GM12892 (cell line): ENCODE data around the gene SLC23A1.
"Not testable (repeated sequence)": the region's sequence is repeated elsewhere in the genome, so short reads cannot be mapped to it uniquely, and the experiment has no call there.

Experiments used
- DNase-seq: peaks from one replicate; pipeline ENCODE4 v3.0.0; 2011; ENCODE audit not compliant: insufficient read length
- FAIRE-seq: peaks from 2 replicates; lab custom pipeline; 2011; peaks lifted over from hg19 to GRCh38; lab: Jason Lieb, UNC
- POLR2A ChIP-seq: IDR thresholded peaks from 2 replicates; pipeline ENCODE4 v1.6.1; 2011; ENCODE audit warnings: low read depth, low read length, control low read depth
- POLR2AphosphoS5 ChIP-seq: IDR thresholded peaks from 2 replicates; pipeline ENCODE4 v1.6.1; 2011; ENCODE audit warnings: low read depth, low read length, control low read depth
- TAF1 ChIP-seq: IDR thresholded peaks from 2 replicates; pipeline ENCODE4 v1.6.1; 2011; ENCODE audit warnings: low read depth, mild to moderate bottlenecking, control low read depth, low read length, borderline replicate concordance

Gene SLC23A1

GRCh38 chr5:139415869-139416268 is 32.8 kb upstream of the SLC23A1 start:
- DNase-seq (no peak), FAIRE-seq (no peak)
- TF ChIP-seq POLR2A: no peak
- TF ChIP-seq POLR2AphosphoS5: no peak
- TF ChIP-seq TAF1: no peak

GRCh38 chr5:139415221-139415861 is 32.2 kb upstream of the SLC23A1 start:
- TF ChIP-seq POLR2AphosphoS5 (no peak), POLR2A (no peak), TAF1 (no peak)
- FAIRE-seq (no peak), DNase-seq (no peak)

- DNase-seq (no peak), FAIRE-seq (no peak)
These were observed 31.6 kb upstream of the SLC23A1 start for GRCh38 chr5:139414581-139415130.

GRCh38 chr5:139413963-139414362 is 30.9 kb upstream of the SLC23A1 start:
- TF ChIP-seq POLR2A (no peak), TAF1 (no peak)
- DNase-seq (no peak), FAIRE-seq (peak; percentile 21)

More at GRCh38 chr5:139414581-139415130, 31.6 kb upstream of the SLC23A1 start:
- no peak for TF ChIP-seq POLR2AphosphoS5
- no peak for TF ChIP-seq POLR2A
- TF ChIP-seq TAF1: no peak

GRCh38 chr5:139413153-139413552 is 30.1 kb upstream of the SLC23A1 start:
- no peak for TF ChIP-seq POLR2AphosphoS5
- no peak for DNase-seq
- no peak for FAIRE-seq

- FAIRE-seq (no peak), DNase-seq (no peak)
- no peak for TF ChIP-seq POLR2AphosphoS5
- TF ChIP-seq TAF1: no peak
- no peak for TF ChIP-seq POLR2A
These were observed 28.1 kb upstream of the SLC23A1 start for GRCh38 chr5:139410993-139411828.

- no peak for DNase-seq
These were observed 27.3 kb upstream of the SLC23A1 start for GRCh38 chr5:139410121-139410992.

GRCh38 chr5:139409116-139409515 is 26.0 kb upstream of the SLC23A1 start:
- FAIRE-seq, DNase-seq: not testable (repeated sequence)

More at GRCh38 chr5:139410121-139410992, 27.3 kb upstream of the SLC23A1 start:
- no peak for TF ChIP-seq TAF1
- no peak for TF ChIP-seq POLR2A
- no peak for FAIRE-seq

- FAIRE-seq (no peak), DNase-seq (no peak)
- TF ChIP-seq POLR2AphosphoS5 (no peak), POLR2A (no peak), TAF1 (no peak)
These were observed 25.1 kb upstream of the SLC23A1 start for GRCh38 chr5:139408191-139408590.

- no peak for FAIRE-seq
- TF ChIP-seq TAF1 (no peak), POLR2AphosphoS5 (no peak), POLR2A (no peak)
- no peak for DNase-seq
These were observed 24.4 kb upstream of the SLC23A1 start for GRCh38 chr5:139407517-139407916.

GRCh38 chr5:139406963-139407362 is 23.9 kb upstream of the SLC23A1 start:
- FAIRE-seq (no peak), DNase-seq (no peak)
- TF ChIP-seq TAF1: no peak
- TF ChIP-seq POLR2A: no peak
- no peak for TF ChIP-seq POLR2AphosphoS5

GRCh38 chr5:139404484-139404840 is 21.4 kb upstream of the SLC23A1 start:
- no peak for TF ChIP-seq TAF1
- no peak for FAIRE-seq
- DNase-seq: no peak
